Measurements from ENCODE around the gene BPIFB2.

Gene BPIFB2

DNA sequence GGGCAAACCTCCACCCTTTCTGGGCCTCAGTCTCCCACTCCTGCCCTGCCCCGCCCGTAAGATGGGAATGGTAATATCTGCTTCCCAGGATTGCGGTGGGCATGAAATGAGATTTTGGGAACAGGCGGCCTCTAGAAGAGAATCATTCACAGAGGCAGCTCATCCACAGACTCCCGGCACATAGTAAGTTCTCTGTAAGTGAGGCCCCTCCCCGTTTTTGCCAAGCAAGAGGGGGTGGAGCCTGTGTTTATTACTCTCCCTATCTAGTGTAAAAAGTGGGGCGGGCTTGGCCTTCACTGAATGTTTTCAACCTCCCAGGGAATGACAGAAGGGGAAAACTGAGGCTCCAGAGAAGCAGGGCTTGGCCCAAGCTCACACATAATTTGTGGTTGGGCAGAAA lies 23.3 kb upstream of the BPIFB2 start:
- no peak for DNase-seq (ENCODE audit: extremely low read depth in 1 of 2, low read depth in 1 of 2)

GRCh38 chr20:32984631-32985354 lies 22.7 kb upstream of the BPIFB2 start:
- no peak for DNase-seq (ENCODE audit: extremely low read depth in 1 of 2, low read depth in 1 of 2)

DNA sequence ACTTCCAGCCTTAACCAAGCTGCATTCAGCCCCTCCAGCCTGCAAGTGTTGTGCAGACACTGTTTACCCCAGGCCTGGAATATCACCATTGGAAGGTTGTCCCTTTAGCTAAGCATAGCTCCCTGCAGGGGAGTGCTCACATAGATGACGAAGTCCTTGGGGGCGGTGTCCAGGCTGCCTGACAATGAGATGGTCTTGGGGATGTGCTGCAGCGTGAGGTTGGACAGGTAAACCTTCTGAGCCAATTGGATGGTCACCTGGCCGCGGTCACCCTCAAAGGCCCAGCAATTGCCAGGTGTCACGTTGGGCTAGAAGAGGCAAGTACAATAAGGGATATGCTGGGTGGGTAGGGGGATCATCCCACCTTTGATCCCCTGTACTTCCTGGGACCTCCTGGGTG lies 21.9 kb upstream of the BPIFB2 start:
- no peak for DNase-seq (ENCODE audit: extremely low read depth in 1 of 2, low read depth in 1 of 2)

GRCh38 chr20:32986331-32986966 lies 21.1 kb upstream of the BPIFB2 start:
- no peak for DNase-seq (ENCODE audit: extremely low read depth in 1 of 2, low read depth in 1 of 2)

DNA sequence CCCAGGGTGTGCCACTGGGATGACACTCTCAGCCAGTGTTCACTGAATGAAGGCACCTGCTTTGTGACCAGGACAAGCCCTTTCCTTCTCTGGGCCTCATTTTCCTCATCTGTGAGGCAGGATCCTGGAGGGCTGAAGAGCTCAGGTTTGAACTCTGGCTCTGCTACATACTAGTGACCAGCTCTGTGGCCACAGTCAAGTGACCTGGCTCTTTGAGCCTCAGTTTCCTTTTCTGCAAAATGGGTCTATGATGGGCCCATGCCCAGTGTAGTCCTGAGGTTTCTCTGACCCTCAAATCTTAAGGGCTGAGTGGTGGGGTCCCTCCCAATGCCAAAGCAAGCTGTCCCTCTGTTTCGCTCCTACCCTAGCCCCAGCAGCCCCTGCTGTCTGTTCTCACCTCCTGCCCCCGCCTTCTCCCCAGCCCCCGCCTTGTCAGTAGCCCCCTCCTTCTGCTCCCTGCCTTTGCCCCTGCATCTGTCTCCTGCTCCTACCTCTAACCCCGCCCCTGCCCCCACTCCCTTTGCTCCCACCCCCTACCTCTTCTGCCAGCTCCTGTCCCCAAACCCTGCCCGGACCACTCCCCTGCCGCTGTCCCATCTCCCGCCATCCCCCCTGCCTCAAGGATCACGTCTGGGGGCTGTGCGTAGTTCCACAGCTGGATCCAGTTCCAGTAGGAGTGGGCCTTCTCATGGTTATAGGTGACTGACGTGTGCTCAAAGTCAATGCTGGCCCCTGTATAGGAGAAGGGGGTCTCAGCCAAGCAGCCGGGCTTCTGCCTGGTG lies 20.3 kb upstream of the BPIFB2 start:
- DNase-seq (ENCODE audit: extremely low read depth in 1 of 2, low read depth in 1 of 2), result no peak

GRCh38 chr20:32988008-32988407 lies 19.5 kb upstream of the BPIFB2 start:
- no peak for DNase-seq (ENCODE audit: extremely low read depth in 1 of 2, low read depth in 1 of 2)

- DNase-seq (ENCODE audit: extremely low read depth in 1 of 2, low read depth in 1 of 2), result no peak
These were observed 17.8 kb upstream of the BPIFB2 start for GRCh38 chr20:32989507-32990283.

DNA sequence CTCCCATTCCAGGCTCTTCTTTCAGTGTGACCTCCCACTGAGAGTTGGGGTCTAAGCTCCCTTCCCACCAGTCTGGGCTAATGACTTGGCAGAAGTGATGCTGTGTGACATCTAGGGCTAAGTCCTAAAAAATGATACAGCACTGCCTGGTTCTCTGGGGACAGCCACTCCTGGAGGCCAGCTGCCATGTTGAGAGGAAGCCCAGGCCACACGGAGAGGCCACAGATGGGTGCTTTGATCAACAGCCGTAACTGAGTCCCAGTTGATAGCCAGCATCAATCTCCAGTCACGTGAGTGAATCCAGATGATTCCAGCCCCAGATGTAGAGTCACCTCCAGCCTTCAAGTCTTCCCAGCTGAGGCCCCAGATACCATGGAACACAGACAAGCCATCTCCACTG lies 17.1 kb upstream of the BPIFB2 start:
- no peak for DNase-seq (ENCODE audit: extremely low read depth in 1 of 2, low read depth in 1 of 2)

DNA sequence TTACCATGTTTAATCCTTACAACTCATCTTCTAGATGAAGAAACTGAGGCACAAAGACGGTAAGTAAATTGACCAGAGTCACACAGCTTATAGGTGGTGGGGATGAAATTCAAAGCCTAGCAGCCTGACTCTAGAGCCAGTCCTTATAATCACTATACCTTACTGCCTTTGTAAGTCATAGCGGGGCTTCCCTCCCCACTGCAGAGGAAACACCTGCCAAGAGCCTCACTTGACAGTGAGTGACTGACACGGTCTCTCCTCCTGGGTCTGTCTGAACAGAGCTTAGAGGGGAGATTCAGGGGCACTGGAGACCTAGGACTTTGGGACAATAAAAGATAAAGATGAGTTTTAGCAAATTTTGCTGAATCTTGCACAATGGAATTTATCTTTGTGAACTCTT lies 16.1 kb upstream of the BPIFB2 start:
- DNase-seq (ENCODE audit: extremely low read depth in 1 of 2, low read depth in 1 of 2), result no peak

- no peak for DNase-seq (ENCODE audit: extremely low read depth in 1 of 2, low read depth in 1 of 2)
These were observed 15.5 kb upstream of the BPIFB2 start for GRCh38 chr20:32991792-32992641.

GRCh38 chr20:32993496-32994050 lies 13.9 kb upstream of the BPIFB2 start:
- no peak for DNase-seq (ENCODE audit: extremely low read depth in 1 of 2, low read depth in 1 of 2)

GRCh38 chr20:32995802-32996201 lies 11.7 kb upstream of the BPIFB2 start:
- no peak for DNase-seq (ENCODE audit: extremely low read depth in 1 of 2, low read depth in 1 of 2)

GRCh38 chr20:32997431-32997830 lies 10.1 kb upstream of the BPIFB2 start:
- no peak for DNase-seq (ENCODE audit: extremely low read depth in 1 of 2, low read depth in 1 of 2)

- no peak for DNase-seq (ENCODE audit: extremely low read depth in 1 of 2, low read depth in 1 of 2)
These were observed 7.8 kb upstream of the BPIFB2 start for GRCh38 chr20:32999603-33000250.

- DNase-seq (ENCODE audit: extremely low read depth in 1 of 2, low read depth in 1 of 2), result no peak
These were observed 6.6 kb upstream of the BPIFB2 start for GRCh38 chr20:33000802-33001466.

DNA sequence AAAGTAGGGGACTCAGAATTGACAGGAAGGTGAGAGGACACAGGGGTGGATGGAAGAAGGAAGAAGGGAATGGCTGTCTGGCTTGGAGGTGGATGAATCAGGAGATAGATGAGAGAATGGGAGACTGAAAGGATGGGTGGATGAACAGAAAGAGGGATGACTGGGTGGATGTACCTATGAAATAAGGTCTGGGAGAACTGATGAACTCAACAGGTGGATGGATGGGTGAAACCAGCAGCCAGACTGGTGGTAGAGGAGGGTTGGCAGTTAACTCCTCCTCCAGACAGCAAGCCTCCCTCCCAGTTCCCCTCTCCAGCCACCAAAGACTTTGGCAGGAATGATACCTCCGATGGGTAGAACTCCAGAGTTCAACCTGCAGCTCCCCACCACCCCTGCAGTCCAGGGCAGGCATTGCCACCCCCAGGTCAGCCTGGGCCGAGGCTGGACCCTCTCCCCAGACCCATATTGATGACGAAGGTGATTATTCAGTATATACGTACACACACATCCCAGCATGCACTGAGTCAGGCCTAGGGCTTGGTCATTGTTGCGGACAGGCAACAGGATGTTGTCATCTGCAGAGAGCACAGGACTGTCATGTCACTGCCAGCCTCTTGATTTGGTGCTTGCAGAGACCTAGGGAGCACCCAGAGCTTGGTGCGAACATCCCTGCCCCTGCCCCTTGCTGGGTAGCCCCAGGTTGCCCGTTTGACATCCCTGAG lies 5.3 kb upstream of the BPIFB2 start:
- DNase-seq (ENCODE audit: extremely low read depth in 1 of 2, low read depth in 1 of 2), result no peak

DNA sequence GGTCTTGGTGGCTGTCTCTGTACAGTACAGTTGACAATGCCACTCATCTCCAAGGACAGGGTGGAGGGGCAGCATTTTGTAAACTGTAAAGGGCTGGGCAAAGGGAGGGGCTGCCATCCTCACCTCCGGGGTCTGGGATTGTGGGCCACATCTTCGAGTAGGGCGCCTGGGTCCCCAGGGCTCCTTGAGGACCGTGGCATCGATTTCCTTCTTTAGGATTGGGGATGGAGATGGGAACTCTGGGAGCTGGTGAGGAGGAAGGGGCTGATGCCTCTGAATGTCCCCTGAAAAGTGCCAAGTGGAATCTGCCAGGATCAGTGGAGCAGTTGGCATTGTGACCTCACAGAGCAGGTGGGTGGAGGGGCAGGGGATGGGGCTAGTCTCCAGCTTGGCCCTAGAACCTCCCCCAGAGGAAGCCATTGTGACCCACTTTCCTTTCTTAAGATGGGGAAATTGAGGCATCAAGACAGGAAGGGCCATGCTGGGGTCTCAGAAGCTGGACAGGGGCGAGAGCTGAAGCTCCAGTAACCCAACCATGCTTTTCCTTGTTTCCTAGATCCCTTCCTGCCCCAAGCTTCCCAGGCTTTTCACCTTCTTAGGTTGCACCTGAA lies 3.3 kb upstream of the BPIFB2 start, which contains the start of gene SUN5:
Gene SUN5, minus strand, starts transcription at position 293 of the 611 bp plus-strand sequence. Its CDS starts 93 bp downstream, at position 200.
- DNase-seq (ENCODE audit: extremely low read depth in 1 of 2, low read depth in 1 of 2), result no peak

GRCh38 chr20:33005132-33005566 lies 2.4 kb upstream of the BPIFB2 start:
- no peak for DNase-seq (ENCODE audit: extremely low read depth in 1 of 2, low read depth in 1 of 2)

All from stimulated activated CD8-positive, alpha-beta memory T cell treated with anti-CD3 and anti-CD28 coated beads, Interleukin-7, amount 100 ng/mL, for 48 hours (primary cell).